Stimulated activated naive CD8-positive, alpha-beta T cell treated with anti-CD3 and anti-CD28 coated beads, Interleukin-15, Interleukin-2, amounts not matched to agents 100 U/mL and 50 U/mL, for 24 hours (primary cell): ENCODE results near the gene CADPS2.

Experiments
- ATAC-seq: fragments of 150-1000 bp; cut with Tn5 transposase; one replicate; pipeline ENCODE4 v1.10.0; 2021
- DNase-seq: peaks from one replicate; pipeline ENCODE4 v3.0.0; 2021

CADPS2 gene

DNA sequence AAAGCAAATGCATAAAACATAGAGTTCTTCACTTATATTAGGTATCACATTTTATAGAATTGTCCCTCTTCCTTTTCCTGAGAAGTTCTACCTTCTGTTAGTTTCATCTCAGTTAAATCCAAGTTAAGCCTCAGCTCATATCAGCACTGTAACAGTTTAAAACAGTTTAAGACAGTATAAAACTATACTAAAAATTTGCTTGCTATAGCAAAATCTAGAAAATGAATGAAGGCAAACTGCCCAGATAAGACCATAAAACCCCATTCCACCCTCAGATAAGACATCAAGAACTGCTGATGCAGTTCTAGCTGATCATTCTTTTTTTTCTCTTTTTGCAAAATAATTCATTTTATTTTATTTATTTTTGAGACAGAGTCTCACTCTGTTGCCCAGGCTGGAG is 364.5 kb downstream of the CADPS2 start:
- no peak for ATAC-seq

DNA sequence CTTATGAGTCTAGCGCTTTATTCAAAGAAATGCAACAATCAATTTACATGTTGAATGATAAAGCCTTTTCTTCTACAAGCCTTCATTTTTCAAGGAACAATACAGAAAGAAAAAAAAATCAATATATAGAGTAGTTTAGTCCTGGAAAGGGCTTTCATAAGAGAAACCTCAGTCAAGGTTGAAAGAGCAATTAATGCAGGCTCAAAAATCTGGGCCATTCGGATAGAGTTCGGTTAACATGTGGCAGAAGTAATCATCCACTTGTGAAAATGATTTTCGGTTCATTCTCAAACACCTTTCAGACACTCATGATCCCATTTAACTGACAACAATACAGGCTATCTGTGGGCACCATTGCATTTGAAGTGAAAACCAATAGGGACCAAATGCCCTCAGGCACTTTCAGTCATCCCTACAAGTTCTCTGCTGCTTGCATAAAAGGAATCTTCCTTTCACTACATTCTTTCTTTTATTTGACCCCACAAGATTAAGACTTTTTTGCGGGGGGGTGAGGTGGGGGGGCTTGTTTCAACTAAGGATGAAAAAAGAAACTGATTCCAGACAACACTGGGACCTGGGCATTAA is 365.2 kb downstream of the CADPS2 start:
- ATAC-seq (no peak), DNase-seq (no peak)

More for the DNA sequence above, 364.5 kb downstream of the CADPS2 start:
- no peak for DNase-seq

DNA sequence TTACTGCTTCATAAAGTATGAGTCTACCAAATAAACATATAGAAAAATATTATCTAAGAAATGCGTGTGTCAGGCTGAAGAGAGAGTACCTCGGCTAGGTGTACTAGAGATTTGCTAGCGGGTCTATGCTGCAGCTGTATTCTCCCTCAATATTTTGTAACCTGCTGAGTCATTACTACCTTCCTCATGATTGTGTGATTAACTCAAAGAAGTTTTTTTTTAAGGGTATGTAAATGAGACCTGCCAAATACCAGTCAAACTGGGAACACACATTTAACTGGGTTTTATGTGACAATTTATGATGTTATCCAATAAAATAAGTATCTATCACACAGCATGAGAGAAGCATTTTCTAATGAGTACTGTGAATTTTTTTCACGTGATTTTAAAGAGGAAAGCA is 367.8 kb downstream of the CADPS2 start:
- no peak for DNase-seq
- ATAC-seq = no peak

DNA sequence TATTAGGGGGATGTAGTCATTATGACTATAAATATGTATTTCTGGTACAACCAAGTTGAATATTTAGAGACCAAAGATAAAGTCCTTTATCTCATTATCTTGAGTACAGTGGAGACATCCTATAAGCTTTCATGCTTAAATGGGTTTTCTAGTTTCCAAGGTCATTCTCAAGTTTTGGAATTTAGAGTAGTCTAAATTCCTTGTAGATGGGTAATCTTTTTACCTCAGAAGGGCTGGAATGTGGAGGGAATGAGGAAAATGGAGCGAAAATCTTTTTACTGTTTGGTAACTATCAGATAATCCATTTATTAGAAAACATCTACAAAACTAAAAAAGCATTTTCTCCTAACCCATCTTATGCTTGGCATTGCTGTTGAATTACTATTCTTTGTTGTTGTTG is 368.7 kb downstream of the CADPS2 start:
- ATAC-seq = no peak
- no peak for DNase-seq

DNA sequence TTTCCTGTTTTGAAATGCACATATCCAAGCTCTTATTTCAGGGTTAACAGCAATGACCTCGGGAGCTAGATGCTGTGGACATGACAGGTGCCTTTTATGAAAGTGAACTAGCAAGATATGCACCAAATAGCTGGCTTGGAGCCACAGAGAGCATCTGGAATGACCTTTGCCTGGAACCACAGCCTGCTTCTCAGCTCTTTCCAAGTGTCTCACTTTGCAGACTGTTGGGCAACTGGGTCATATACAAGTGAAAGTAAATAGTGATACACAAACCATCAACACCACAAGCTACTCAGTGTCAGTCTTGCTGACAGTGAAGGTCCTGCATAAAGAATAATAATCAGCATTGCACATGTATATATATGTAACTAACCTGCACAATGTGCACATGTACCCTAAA is 370.9 kb downstream of the CADPS2 start:
- DNase-seq (no peak), ATAC-seq (no peak)

DNA sequence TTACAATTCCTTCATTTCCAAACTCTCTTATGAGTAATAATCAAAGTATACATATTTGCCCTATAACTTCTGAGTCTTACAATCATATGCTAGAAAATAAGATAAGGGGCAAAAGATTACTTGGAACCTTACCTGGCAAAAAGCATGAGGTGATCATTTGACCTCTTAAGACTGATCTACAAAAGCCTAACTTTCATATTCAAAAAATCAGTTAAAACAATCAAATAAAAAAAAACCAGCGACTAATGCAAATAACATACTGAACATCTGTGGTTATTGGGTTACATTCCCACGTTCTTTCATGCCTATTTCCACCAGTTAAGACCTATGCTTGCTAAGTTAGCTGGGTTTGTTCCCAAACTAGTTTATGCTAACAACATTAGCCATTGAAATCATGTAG is 375.0 kb downstream of the CADPS2 start:
- DNase-seq = no peak
- ATAC-seq = no peak

DNA sequence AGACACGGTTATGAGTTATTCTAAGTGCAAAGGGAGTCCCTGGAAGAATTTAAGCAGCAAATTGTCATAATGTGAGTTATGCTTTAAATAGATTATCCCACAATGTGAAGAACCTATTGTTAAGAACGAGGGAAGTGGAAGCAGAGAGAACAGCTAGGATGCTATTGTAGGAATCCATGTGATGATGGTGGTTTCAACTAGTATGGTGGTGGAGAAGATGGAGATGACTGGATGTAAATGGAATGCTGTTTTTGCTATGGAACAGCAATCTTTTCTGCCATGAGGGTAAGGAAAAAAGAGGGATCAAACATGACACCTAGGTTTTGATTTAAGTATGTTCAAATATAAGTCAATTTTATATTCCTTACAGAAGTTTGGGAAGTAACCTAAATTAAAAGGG is 378.7 kb downstream of the CADPS2 start:
- no peak for DNase-seq
- ATAC-seq = no peak

- ATAC-seq = no peak
- no peak for DNase-seq
These were observed 394.3 kb downstream of the CADPS2 start for GRCh38 chr7:122492007-122492406.

- ATAC-seq (no peak), DNase-seq (no peak)
These were observed 398.0 kb downstream of the CADPS2 start for GRCh38 chr7:122488241-122488640.

DNA sequence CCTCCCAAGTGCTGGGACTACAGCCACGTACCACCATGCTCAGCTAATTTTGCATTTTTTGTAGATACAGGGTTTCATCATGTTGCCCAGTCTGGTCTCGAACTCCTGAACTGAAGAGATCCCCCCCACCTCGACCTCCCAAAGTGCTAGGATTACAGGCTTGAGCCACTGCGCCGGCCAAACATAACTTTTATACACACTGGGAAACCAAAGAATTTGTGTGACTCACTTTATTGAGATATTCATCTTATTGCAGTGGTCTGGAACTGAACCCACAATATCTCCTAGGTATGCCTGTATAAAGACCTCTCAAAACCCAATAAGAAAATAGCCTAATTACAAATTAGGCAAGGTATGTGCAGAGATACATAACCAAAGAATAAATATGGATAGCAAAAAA is 399.1 kb downstream of the CADPS2 start:
- no peak for ATAC-seq
- DNase-seq = no peak

- DNase-seq (no peak), ATAC-seq (no peak)
These were observed 400.4 kb downstream of the CADPS2 start for GRCh38 chr7:122485856-122486255.

DNA sequence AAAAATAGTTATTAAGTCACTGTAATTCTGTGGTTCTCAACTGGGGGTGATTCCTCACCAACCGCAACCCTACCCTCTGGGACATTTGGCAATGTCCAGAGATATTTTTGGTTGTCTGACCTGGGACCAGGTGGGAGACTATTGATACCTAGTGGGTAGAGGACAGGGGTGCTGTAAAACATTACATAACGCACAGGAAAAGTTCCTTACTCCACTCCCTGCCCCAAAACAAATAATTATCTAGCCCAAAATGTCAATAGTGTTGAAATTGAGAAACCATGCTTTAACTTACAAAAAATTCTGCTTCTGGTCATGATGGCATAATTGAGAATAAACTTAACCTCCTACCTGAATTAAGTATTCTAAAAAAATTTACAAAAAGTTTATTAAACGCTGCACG is 404.0 kb downstream of the CADPS2 start:
- no peak for ATAC-seq

GRCh38 chr7:122470859-122471258 is 415.4 kb downstream of the CADPS2 start:
- no peak for ATAC-seq
- DNase-seq = no peak

More for the DNA sequence above, 404.0 kb downstream of the CADPS2 start:
- DNase-seq = no peak

GRCh38 chr7:122468945-122469344 is 417.3 kb downstream of the CADPS2 start:
- no peak for ATAC-seq
- DNase-seq = no peak

DNA sequence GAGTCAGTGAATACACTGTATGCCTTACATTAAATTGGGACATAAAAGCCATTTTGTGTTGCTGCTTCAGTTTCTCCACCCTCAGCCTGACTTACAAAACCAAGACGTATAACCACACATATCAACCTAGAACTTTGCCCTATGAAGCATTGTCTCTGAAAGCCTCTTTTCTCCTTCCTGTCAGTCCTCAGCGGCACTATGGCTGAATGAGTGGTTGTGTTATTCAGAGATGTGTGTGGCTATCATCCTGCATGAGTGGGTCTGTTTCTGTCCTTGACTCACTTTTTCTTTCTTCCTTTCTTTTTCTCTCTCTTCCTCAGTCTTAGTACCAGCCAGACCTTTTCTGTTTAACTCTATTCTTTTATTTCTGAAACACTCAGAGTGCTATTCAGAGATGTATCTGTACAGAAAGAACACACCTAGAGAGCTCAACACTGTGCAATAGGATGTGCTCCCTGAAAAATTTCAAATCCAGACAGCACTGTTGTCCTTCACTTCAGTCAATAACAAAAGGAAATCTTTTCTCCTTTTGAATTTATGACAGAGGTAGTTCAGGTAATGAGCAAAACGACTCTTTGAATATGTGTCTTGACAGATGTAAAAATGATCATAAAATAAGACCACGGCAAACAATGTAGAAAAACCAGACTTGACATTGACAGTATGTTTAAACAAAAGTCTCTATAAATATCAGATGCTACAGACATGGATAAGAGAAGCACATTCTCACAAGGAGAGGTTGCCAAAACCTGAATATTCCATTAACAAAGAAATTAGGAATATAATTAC is 418.4 kb downstream of the CADPS2 start:
- DNase-seq = no peak
- no peak for ATAC-seq

- DNase-seq = no peak
- ATAC-seq = no peak
These were observed 421.0 kb downstream of the CADPS2 start for GRCh38 chr7:122465296-122465695.

DNA sequence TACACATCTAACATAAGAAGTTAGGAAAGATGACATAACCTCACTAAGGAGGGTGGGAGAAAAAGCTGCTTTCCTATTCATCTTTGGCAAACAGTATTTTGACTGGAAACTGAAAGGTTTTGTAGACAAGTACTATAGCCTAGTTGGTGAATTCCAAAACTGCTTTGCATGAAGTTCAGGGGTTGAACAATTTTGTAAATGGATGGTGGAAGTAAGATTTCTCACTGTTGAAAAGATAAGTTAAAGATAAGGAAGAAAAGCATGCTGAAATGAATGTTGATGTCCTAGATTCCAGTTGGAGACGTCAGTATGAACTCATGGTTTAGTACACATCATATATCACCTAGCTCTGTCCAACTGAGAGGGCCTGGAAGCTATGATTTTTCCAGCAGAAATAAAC is 422.6 kb downstream of the CADPS2 start:
- DNase-seq (no peak), ATAC-seq (no peak)

DNA sequence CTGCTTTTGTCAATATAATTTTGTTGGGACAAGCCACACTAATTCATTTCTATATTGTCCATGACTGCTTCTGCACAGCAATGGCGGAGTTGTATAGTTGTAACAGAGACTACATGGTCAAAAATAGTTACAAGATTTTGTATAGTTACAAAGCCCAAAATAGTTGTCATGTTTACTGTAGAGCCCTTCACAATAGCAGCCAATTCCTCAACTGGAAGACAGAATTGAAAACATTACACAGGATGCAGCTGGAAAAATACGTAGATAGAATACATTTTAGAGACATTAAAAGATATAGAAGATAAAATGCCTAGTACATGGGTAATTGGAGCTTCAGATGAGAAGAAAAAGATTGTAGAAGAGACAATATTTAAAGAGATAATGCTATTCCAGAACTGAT is 425.3 kb downstream of the CADPS2 start:
- no peak for DNase-seq
- no peak for ATAC-seq

DNA sequence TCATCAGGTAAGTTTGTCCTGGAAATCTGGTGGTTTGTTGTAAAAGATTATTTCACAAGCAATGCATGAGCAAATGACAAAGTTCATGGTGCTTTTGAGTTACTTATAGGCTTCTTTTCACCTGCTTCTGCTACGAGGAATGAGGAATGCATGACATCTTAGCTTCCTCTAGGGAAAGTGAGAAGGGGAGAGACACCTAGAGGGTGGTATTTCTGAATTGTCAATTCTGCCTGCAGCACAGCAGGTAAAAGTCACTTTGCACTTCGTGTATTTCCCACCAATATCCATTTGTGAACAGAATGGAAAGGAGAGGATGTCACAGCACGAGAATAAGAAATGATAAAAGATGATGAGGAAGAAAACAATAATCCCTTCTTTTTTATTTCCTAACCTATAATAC is 428.3 kb downstream of the CADPS2 start:
- no peak for DNase-seq
- no peak for ATAC-seq

DNA sequence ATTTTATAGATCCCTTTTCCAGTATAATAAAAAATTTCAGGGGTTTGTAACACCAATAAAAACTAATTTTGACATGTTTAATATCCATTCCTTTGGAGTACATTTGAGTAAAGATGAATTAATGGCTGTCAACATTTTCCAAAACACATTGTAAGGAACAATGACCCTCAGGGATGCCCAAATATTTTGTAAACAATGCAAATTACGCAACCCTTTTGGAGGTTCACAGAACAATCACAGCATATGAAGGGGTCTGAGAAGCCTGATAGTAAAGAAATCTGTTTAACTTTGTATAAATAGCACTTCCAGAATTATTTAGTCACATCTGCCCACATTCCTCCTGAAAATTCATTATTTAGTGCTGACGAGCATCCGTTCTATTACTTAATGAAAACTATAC is 428.9 kb downstream of the CADPS2 start:
- ATAC-seq (no peak), DNase-seq (no peak)

DNA sequence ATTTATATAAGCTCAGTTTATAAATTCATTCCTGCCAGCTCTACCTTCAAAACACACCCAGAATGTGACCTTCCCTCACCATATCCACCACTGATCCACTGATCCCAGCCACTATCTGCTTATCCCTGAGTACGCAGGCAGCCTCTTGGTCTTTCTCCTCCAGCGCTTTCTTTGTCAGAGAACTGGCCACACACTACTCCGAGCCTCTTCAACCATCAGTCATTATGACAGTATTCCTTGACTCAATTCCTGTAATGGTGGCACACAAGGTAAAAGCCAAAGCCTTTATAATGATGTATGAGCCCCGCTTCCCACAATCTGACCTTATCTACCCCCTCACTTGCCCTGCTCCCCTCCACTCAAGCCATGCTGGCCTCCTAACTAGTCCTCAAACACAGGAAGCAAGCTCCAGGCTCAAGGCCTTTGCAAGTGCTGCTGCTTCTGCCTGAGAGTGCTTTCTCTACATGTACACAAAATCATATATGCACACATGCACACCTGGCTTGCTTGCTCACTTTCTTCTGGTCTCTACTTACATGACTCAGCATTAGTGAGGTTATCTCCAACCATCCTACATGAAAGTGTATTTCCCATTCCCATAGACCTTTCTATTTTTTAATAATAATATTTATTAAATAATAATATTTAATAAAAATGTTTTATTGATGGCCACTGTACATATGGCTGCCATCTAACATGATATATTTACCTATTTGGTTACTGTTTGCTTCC is 431.3 kb downstream of the CADPS2 start:
- DNase-seq (no peak), ATAC-seq (no peak)

DNA sequence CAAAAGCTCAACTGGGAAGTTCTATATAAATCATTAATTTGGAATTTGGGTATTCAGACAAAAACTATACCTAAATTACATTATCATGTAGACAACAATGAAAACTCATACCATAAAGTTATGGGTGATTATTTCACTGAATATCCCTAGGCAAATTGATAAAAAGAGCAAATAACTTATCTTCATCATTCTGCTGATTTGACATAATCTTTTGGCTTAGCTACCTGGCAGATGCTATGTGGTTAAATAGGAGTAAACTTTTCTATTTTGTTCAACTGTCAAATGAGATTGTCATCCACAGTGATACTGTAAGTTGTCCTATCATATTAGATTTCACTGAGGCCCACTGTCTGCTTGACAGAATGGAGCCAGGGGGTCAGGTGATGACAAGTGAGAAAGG is 432.8 kb downstream of the CADPS2 start:
- no peak for ATAC-seq

DNA sequence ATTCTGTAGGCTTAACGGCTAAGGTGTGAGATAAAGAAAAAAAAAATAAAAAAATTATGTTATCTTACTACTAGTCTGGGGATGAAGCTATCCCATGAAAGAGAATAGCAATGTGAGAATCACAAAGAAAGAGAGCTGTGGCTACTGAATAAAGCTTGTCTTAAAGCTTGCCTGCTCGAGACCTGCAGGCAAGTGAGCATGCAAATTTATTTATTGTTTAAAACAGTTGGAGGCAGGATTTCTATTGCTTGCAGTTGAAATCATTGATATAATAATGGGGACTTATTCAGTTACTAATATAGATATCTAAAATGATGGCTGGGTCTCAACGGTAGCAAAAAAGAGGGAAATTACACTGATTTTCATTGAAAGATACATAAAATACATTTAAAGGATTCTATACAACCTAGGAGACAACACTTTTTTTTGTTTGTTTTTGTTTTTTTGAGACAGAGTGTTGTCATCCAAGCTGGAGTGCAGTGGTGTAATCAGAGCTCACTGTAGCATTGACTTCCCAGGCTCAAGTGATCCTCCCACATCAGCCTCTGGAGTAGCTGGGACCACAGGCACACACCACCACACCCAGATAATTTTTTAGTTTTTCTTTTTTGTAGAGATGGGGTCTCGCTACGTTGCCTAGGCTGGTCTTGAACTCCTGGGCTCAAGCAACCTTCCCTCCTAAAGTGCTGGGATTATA is 437.2 kb downstream of the CADPS2 start:
- no peak for ATAC-seq
- no peak for DNase-seq

More for the DNA sequence above, 432.8 kb downstream of the CADPS2 start:
- DNase-seq = no peak
